Activated CD8-positive, alpha-beta memory T cell treated with anti-CD3 and anti-CD28 coated beads, Interleukin-2, amount 50 U/mL, for 48 hours (primary cell): Measurements from ENCODE around the gene PIAS2.
"Not testable (repeated sequence)": the region's sequence is repeated elsewhere in the genome, so short reads cannot be mapped to it uniquely, and the experiment has no call there.

ENCODE experiments used
- DNase-seq: peaks from one replicate; pipeline ENCODE4 v3.0.0-alpha.2; 2020

The PIAS2 gene

GRCh38 chr18:46830633-46831032 is 86.7 kb downstream of the PIAS2 start:
- DNase-seq, result no peak

GRCh38 chr18:46829947-46830346 is 87.4 kb downstream of the PIAS2 start:
- DNase-seq, result no peak

GRCh38 chr18:46829531-46829930 is 87.8 kb downstream of the PIAS2 start:
- no peak for DNase-seq

GRCh38 chr18:46821856-46822711 is 95.2 kb downstream of the PIAS2 start:
- no peak for DNase-seq

- DNase-seq, result no peak
These were observed 96.4 kb downstream of the PIAS2 start for GRCh38 chr18:46820863-46821262.

GRCh38 chr18:46815661-46816060 is 101.6 kb downstream of the PIAS2 start:
- DNase-seq, result no peak

- no peak for DNase-seq
These were observed 102.9 kb downstream of the PIAS2 start for GRCh38 chr18:46814399-46814798.

- no peak for DNase-seq
These were observed 105.0 kb downstream of the PIAS2 start for GRCh38 chr18:46812311-46812710.

- no peak for DNase-seq
These were observed 106.8 kb downstream of the PIAS2 start for GRCh38 chr18:46810481-46811000.

GRCh38 chr18:46809145-46809544 is 108.2 kb downstream of the PIAS2 start:
- no peak for DNase-seq

- not testable (repeated sequence) for DNase-seq
These were observed 121.4 kb downstream of the PIAS2 start for GRCh38 chr18:46795945-46796344.

GRCh38 chr18:46794607-46795006 is 122.7 kb downstream of the PIAS2 start:
- no peak for DNase-seq

- DNase-seq, result no peak
These were observed 123.7 kb downstream of the PIAS2 start for GRCh38 chr18:46793565-46793964.

GRCh38 chr18:46789088-46789487 is 128.2 kb downstream of the PIAS2 start:
- no peak for DNase-seq

GRCh38 chr18:46787674-46788073 is 129.6 kb downstream of the PIAS2 start:
- DNase-seq, result no peak

GRCh38 chr18:46772357-46772756 is 144.9 kb downstream of the PIAS2 start:
- DNase-seq, result no peak

- DNase-seq, result no peak
These were observed 146.2 kb downstream of the PIAS2 start for GRCh38 chr18:46771141-46771540.

GRCh38 chr18:46770708-46771107 is 146.6 kb downstream of the PIAS2 start:
- no peak for DNase-seq

GRCh38 chr18:46768166-46768921 is 149.0 kb downstream of the PIAS2 start:
- no peak for DNase-seq

- no peak for DNase-seq
These were observed 150.1 kb downstream of the PIAS2 start for GRCh38 chr18:46767217-46767616.

- no peak for DNase-seq
These were observed 152.7 kb downstream of the PIAS2 start for GRCh38 chr18:46764586-46764985.

- no peak for DNase-seq
These were observed 156.1 kb downstream of the PIAS2 start for GRCh38 chr18:46761059-46761769.

- DNase-seq, result no peak
These were observed 157.4 kb downstream of the PIAS2 start for GRCh38 chr18:46759890-46760289.
